SK-N-SH treated with all-trans-retinoic acid at 6 μM for 48 hours (cell line): Measurements from ENCODE around the gene ATRN.
"Not testable (repeated sequence)": the region's sequence is repeated elsewhere in the genome, so short reads cannot be mapped to it uniquely, and the experiment has no call there.

Experiments
- ATAC-seq: fragments of 200-7000 bp; cut with Tn5 transposase; 3 replicates; pipeline ENCODE4 v1.9.1; 2020; ENCODE audit warnings: mild to moderate bottlenecking, moderate library complexity
- ARNTL ChIP-seq: fragments of 450-650 bp; formaldehyde crosslinking; IDR thresholded peaks from 2 replicates; pipeline ENCODE4 v1.5.0; 2020; ENCODE audit warnings: low read depth, mild to moderate bottlenecking, moderate library complexity, borderline replicate concordance
- BACH2 ChIP-seq: fragments of 250-450 bp; sonication (Bioruptor Pico); IDR thresholded peaks from 2 replicates; pipeline ENCODE4 v1.9.0; 2021; ENCODE audit warnings: mild to moderate bottlenecking, borderline replicate concordance
- CSDC2 ChIP-seq: fragments of 250-450 bp; sonication (Bioruptor Pico); IDR thresholded peaks from 2 replicates; pipeline ENCODE4 v1.5.0; 2020; ENCODE audit warnings: mild to moderate bottlenecking, moderate library complexity
- GLIS3 ChIP-seq: fragments of 250-450 bp; sonication (Bioruptor Pico); IDR thresholded peaks from 2 replicates; pipeline ENCODE4 v1.5.0; 2020; ENCODE audit warnings: mild to moderate bottlenecking, moderate library complexity
- ISL1 ChIP-seq: fragments of 250-450 bp; sonication (Bioruptor Pico); IDR thresholded peaks from 2 replicates; pipeline ENCODE4 v2.1.2; 2022; ENCODE audit warnings: mild to moderate bottlenecking, moderate library complexity
- OSR1 ChIP-seq: fragments of 250-450 bp; sonication (Bioruptor Pico); IDR thresholded peaks from 2 replicates; pipeline ENCODE4 v1.8.0; 2022; ENCODE audit warnings: moderate library complexity, mild to moderate bottlenecking, inconsistent platforms
- PPARA ChIP-seq: fragments of 250-450 bp; sonication (Bioruptor Pico); IDR thresholded peaks from 2 replicates; pipeline ENCODE4 v1.5.0; 2020; ENCODE audit warnings: mild to moderate bottlenecking, borderline replicate concordance
- RARB ChIP-seq: fragments of 250-450 bp; sonication (Bioruptor Pico); IDR thresholded peaks from 2 replicates; pipeline ENCODE4 v1.8.0; 2021; ENCODE audit warnings: mild to moderate bottlenecking, moderate library complexity
- SNAI2 ChIP-seq: fragments of 250-450 bp; sonication (Bioruptor Pico); IDR thresholded peaks from 2 replicates; pipeline ENCODE4 v1.5.0; 2020; ENCODE audit warnings: mild to moderate bottlenecking, moderate library complexity
- TOX ChIP-seq: fragments of 250-450 bp; sonication (Bioruptor Pico); IDR thresholded peaks from 2 replicates; pipeline ENCODE4 v1.8.0; 2021; ENCODE audit warnings: mild to moderate bottlenecking, moderate library complexity, borderline replicate concordance
- ZFP3 ChIP-seq: fragments of 250-450 bp; sonication (Bioruptor Pico); IDR thresholded peaks from 2 replicates; pipeline ENCODE4 v1.5.0; 2020; ENCODE audit warnings: mild to moderate bottlenecking, moderate library complexity
- ZFP30 ChIP-seq: fragments of 450-650 bp; formaldehyde crosslinking; IDR thresholded peaks from 2 replicates; pipeline ENCODE4 v1.5.0; 2022; ENCODE audit warnings: mild to moderate bottlenecking, moderate library complexity
- ZNF565 ChIP-seq: fragments of 450-650 bp; formaldehyde crosslinking; conservative IDR thresholded peaks from 2 replicates; pipeline ENCODE4 v1.5.0; 2020; ENCODE audit warnings: low read depth, mild to moderate bottlenecking, moderate library complexity
- ZNF70 ChIP-seq: fragments of 450-650 bp; formaldehyde crosslinking; IDR thresholded peaks from 2 replicates; pipeline ENCODE4 v1.5.0; 2020; ENCODE audit warnings: mild to moderate bottlenecking, moderate library complexity
- ZNF8 ChIP-seq: fragments of 450-650 bp; formaldehyde crosslinking; IDR thresholded peaks from 2 replicates; pipeline ENCODE4 v1.5.0; 2020; ENCODE audit warnings: mild to moderate bottlenecking, moderate library complexity
- TF ChIP-seq, protein P1 (sequence below): fragments of 250-450 bp; sonication (Bioruptor Pico); IDR thresholded peaks from 2 replicates; pipeline ENCODE4 v1.8.0; 2021; ENCODE audit warnings: low read depth, mild to moderate bottlenecking, moderate library complexity, borderline replicate concordance
- TF ChIP-seq, protein P2 (sequence below): fragments of 250-450 bp; sonication (Bioruptor Pico); IDR thresholded peaks from 2 replicates; pipeline ENCODE4 v1.8.0; 2020; ENCODE audit warnings: mild to moderate bottlenecking, moderate library complexity, borderline replicate concordance
- TF ChIP-seq, protein P3 (sequence below): fragments of 250-450 bp; sonication (Bioruptor Pico); IDR thresholded peaks from 2 replicates; pipeline ENCODE4 v1.5.1; 2020; ENCODE audit warnings: low read depth, mild to moderate bottlenecking, moderate library complexity
- TF ChIP-seq, protein P4 (sequence below): fragments of 250-450 bp; sonication (Bioruptor Pico); IDR thresholded peaks from 2 replicates; pipeline ENCODE4 v1.5.0; 2020; ENCODE audit warnings: mild to moderate bottlenecking, moderate library complexity

ATRN gene

DNA sequence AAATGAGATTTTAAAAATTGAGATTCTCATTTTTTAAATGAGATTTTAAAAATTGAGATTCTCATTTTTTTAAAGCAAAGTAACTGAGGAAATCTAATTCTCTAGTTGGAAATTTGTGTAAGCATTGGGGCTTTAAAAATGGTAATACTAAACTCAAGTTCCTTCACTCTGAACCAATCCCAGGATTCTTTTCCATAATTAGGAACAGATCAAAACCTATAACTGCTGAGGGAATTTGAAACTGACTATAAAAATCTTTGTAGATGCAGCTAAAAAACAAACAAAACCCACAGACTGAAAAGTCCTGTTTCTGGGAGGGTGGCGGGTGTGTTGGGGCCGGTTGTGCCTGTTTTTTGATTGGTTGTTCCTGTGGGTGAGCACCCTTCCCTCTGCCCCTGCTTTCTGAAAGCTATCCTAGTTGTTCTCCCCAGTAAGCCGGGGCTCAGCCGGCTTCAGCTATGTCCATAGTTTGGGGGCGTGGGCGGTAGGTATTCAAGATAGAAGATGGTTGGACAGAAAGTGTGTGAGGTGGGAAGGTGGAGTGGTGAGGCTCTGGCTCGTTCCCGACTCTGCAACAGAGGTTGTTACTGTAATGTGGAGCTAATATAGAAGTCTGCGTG lies 143.1 kb downstream of the ATRN start:
- ATAC-seq = peak; percentile 25; the same call in 1 of the 3 replicates

DNA sequence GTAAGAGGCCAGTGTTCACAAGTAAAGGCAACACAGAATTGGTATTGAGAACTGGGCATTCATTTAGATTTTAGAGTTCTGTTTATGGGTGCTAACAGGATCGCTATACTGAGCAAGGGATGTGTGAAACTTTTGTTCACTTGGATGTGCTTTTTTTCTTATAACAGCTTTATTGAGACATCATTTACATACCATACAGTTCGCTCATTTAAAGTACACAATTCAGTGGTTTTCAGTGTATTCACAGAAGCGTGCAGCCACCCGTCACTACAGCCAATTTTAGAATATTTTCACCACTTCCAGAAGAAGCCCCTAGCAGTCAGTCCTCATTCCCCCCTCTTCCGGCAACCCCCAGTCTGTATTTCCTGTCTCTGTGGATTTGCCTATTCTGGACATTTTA lies 143.6 kb downstream of the ATRN start:
- no peak for ATAC-seq

More for the DNA sequence above, 143.1 kb downstream of the ATRN start:
- no peak for TF ChIP-seq TOX (CRISPR knock-in tag)
- TF ChIP-seq CSDC2 (CRISPR knock-in tag) = no peak
- TF ChIP-seq ZNF565 (CRISPR knock-in tag) = no peak
- no peak for TF ChIP-seq ZNF8 (CRISPR knock-in tag)
- TF ChIP-seq ISL1 (CRISPR knock-in tag) = no peak
- no peak for TF ChIP-seq BACH2 (CRISPR knock-in tag)
- TF ChIP-seq, protein P1, sequence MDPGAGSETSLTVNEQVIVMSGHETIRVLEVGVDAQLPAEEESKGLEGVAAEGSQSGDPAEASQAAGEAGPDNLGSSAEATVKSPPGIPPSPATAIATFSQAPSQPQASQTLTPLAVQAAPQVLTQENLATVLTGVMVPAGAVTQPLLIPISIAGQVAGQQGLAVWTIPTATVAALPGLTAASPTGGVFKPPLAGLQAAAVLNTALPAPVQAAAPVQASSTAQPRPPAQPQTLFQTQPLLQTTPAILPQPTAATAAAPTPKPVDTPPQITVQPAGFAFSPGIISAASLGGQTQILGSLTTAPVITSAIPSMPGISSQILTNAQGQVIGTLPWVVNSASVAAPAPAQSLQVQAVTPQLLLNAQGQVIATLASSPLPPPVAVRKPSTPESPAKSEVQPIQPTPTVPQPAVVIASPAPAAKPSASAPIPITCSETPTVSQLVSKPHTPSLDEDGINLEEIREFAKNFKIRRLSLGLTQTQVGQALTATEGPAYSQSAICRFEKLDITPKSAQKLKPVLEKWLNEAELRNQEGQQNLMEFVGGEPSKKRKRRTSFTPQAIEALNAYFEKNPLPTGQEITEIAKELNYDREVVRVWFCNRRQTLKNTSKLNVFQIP (CRISPR knock-in tag) = no peak
- TF ChIP-seq OSR1 (CRISPR knock-in tag) = no peak
- TF ChIP-seq ZFP3 = no peak
- TF ChIP-seq PPARA (CRISPR knock-in tag) = no peak

DNA sequence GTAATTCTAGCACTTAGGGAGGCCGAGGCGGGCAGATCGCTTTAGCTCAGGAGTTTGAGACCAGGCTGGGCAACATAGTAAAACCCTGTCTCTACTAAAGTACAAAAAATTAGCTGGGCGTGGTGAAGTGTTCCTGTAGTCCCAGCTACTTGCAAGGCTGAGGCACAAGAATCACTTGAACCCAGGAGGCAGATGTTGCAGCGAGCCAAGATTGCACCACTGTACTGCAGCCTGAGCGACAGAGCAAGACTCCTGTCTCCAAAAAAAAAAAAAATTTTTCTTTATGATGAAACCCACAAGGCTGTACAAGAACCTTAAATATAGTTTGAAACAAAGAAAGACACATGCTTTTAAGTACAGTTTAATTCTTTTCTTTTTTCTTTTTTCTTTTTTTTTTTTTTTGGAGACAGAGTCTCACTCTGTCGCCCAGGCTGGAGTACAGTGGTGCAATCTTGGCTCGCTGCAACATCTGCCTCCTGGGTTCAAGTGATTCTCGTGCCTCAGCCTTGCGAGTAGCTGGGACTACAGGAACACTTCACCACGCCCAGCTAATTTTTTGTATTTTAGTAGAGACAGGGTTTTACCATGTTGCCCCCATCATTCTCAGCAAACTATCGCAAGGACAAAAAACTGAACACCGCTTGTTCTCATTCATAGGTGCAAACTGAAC lies 144.5 kb downstream of the ATRN start:
- ATAC-seq = not testable (repeated sequence)

More for the DNA sequence above, 143.6 kb downstream of the ATRN start:
- TF ChIP-seq, protein P2, sequence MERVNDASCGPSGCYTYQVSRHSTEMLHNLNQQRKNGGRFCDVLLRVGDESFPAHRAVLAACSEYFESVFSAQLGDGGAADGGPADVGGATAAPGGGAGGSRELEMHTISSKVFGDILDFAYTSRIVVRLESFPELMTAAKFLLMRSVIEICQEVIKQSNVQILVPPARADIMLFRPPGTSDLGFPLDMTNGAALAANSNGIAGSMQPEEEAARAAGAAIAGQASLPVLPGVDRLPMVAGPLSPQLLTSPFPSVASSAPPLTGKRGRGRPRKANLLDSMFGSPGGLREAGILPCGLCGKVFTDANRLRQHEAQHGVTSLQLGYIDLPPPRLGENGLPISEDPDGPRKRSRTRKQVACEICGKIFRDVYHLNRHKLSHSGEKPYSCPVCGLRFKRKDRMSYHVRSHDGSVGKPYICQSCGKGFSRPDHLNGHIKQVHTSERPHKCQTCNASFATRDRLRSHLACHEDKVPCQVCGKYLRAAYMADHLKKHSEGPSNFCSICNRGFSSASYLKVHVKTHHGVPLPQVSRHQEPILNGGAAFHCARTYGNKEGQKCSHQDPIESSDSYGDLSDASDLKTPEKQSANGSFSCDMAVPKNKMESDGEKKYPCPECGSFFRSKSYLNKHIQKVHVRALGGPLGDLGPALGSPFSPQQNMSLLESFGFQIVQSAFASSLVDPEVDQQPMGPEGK = no peak
- TF ChIP-seq SNAI2 (CRISPR knock-in tag) = no peak
- TF ChIP-seq PPARA (CRISPR knock-in tag) = no peak
- no peak for TF ChIP-seq ZNF565 (CRISPR knock-in tag)
- no peak for TF ChIP-seq ZNF8 (CRISPR knock-in tag)
- TF ChIP-seq ZFP30 (CRISPR knock-in tag) = no peak
- TF ChIP-seq CSDC2 (CRISPR knock-in tag) = no peak
- TF ChIP-seq ARNTL (CRISPR knock-in tag) = no peak
- TF ChIP-seq, protein P3, sequence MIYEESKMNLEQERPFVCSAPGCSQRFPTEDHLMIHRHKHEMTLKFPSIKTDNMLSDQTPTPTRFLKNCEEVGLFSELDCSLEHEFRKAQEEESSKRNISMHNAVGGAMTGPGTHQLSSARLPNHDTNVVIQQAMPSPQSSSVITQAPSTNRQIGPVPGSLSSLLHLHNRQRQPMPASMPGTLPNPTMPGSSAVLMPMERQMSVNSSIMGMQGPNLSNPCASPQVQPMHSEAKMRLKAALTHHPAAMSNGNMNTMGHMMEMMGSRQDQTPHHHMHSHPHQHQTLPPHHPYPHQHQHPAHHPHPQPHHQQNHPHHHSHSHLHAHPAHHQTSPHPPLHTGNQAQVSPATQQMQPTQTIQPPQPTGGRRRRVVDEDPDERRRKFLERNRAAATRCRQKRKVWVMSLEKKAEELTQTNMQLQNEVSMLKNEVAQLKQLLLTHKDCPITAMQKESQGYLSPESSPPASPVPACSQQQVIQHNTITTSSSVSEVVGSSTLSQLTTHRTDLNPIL = no peak
- no peak for TF ChIP-seq TOX (CRISPR knock-in tag)
- TF ChIP-seq, protein P4, sequence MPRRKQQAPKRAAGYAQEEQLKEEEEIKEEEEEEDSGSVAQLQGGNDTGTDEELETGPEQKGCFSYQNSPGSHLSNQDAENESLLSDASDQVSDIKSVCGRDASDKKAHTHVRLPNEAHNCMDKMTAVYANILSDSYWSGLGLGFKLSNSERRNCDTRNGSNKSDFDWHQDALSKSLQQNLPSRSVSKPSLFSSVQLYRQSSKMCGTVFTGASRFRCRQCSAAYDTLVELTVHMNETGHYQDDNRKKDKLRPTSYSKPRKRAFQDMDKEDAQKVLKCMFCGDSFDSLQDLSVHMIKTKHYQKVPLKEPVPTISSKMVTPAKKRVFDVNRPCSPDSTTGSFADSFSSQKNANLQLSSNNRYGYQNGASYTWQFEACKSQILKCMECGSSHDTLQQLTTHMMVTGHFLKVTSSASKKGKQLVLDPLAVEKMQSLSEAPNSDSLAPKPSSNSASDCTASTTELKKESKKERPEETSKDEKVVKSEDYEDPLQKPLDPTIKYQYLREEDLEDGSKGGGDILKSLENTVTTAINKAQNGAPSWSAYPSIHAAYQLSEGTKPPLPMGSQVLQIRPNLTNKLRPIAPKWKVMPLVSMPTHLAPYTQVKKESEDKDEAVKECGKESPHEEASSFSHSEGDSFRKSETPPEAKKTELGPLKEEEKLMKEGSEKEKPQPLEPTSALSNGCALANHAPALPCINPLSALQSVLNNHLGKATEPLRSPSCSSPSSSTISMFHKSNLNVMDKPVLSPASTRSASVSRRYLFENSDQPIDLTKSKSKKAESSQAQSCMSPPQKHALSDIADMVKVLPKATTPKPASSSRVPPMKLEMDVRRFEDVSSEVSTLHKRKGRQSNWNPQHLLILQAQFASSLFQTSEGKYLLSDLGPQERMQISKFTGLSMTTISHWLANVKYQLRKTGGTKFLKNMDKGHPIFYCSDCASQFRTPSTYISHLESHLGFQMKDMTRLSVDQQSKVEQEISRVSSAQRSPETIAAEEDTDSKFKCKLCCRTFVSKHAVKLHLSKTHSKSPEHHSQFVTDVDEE (CRISPR knock-in tag) = no peak
- no peak for TF ChIP-seq BACH2 (CRISPR knock-in tag)
- TF ChIP-seq, all 23 proteins: peak for 0

DNA sequence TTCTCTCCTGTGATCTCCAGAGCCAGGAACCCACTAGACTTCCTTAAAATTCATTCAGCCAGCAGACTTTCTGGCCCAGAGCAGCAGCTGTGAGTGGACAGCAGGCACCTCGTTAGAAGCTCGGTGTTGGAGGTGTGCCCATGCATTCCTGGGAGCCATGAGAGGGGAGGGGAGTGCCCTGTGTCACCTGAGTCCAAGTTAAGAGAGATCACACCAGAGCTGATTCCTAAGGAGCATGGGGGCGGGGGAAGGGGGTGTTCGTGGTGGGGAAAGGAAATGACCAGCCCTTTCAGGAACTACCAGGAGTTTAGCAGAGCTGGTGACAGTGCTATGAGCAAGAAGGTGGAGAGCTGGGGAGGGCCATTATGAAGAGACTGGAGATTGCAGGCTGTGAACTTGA lies 145.4 kb downstream of the ATRN start:
- no peak for ATAC-seq
- TF ChIP-seq RARB (CRISPR knock-in tag) (no peak), GLIS3 (CRISPR knock-in tag) (no peak), ARNTL (CRISPR knock-in tag) (no peak), SNAI2 (CRISPR knock-in tag) (no peak), ISL1 (CRISPR knock-in tag) (no peak), ZNF8 (CRISPR knock-in tag) (no peak), ZFP3 (no peak), ZNF70 (no peak), OSR1 (CRISPR knock-in tag) (no peak)
- TF ChIP-seq, protein P2 = no peak
- TF ChIP-seq, protein P1 (CRISPR knock-in tag) = no peak
- TF ChIP-seq, protein P4 (CRISPR knock-in tag) = no peak
